ENCODE measurements around the gene STK25. TPM values are rescaled to one million over a fixed set of nuclear protein-coding genes. Genes with fewer than 3 reads are reported as not detected.
"Not testable (repeated sequence)": the region's sequence is repeated elsewhere in the genome, so short reads cannot be mapped to it uniquely, and the experiment has no call there.

Gene STK25
- total RNA-seq, 1 experiment from 2014 or later: 79.5 TPM

DNA sequence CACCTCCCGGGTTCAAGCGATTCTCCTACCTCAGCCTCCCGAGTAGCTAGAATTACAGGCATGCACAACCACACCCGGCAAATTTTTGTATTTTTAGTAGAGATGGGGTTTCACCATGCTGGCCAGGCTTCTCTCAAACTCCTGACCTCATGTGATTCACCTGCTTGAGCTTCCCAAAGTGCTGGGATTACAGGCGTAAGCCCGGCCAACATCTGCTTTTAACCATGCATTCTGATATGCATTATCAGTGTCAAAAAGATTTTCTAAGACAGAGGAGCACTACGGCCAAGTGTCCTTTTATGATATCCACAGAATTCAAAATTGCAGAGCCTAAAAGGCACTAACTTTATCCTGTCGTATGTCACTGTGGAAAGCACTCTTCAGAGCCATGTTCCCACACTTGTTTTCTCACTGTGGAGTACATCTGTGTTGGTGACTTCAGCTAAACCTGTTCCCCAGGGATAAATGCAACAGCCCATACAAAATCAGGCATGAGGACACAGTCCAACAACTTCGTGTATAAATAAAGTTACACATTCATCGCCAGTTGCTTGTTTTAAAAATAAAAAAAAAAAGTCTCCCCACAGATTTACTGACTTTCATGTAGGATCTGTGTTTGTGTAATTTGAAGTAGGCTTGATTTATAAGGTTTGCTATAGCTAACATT is 56.4 kb downstream of the STK25 start:
- no peak overlapping the region for H3K4me2 ChIP-seq (ENCODE audit: low read depth, low read length, poor library complexity, severe bottlenecking)
- no peak overlapping the region for H3K27ac ChIP-seq (ENCODE audit: low read length)
- H3K4me3 ChIP-seq (ENCODE audit: low read length): no peak overlapping the region
- no peaks in the 10 kb centered on the region for H3K79me2 ChIP-seq (ENCODE audit: low read length)
- H3K9me2 ChIP-seq (replicated peaks; ENCODE audit: insufficient read depth, low read length): no peaks in the 10 kb centered on the region
- no peaks in the 10 kb centered on the region; the same call in 1 of the 2 replicates for H4K20me1 ChIP-seq (ENCODE audit: insufficient read depth, low read depth, low read length)
- H3K4me1 ChIP-seq (ENCODE audit: low read length): no peaks in the 10 kb centered on the region
- H2AFZ ChIP-seq (ENCODE audit: low read length): no peak overlapping the region
- H3K27me3 ChIP-seq (ENCODE audit: low read length): no peaks in the 10 kb centered on the region
- no peak overlapping the region for H3K9ac ChIP-seq (ENCODE audit: low read length)
- H3K9me3 ChIP-seq (ENCODE audit: low read length): no peaks in the 10 kb centered on the region
- H3K36me3 ChIP-seq (ENCODE audit: insufficient read depth, low read length): no peaks in the 10 kb centered on the region
- no peak for DNase-seq

DNA sequence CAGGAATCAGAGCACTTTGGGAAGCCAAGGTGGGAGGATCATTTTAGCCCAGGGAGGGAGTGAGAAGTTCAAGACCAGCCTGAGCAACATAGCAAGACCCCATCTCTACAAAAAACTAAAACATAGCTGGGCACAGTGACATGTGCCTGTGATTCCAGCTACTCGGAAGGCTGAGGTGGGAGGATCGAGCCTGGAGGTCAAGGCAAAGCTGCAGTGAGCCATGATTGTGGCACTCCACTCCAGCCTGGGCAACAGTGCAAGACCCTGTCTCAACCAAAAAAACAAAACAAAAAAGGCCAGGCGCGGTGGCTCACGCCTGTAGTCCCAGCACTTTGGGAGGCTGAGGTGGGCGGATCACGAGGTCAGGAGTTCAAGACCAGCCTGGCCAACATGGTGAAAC is 58.3 kb downstream of the STK25 start:
- not testable (repeated sequence) for DNase-seq; H2AFZ ChIP-seq (ENCODE audit: low read length); H4K20me1 ChIP-seq (ENCODE audit: insufficient read depth, low read depth, low read length); H3K4me2 ChIP-seq (ENCODE audit: low read depth, low read length, poor library complexity, severe bottlenecking); H3K9me3 ChIP-seq (ENCODE audit: low read length); H3K36me3 ChIP-seq (ENCODE audit: insufficient read depth, low read length); H3K79me2 ChIP-seq (ENCODE audit: low read length); H3K27me3 ChIP-seq (ENCODE audit: low read length); H3K9me2 ChIP-seq (replicated peaks; ENCODE audit: insufficient read depth, low read length); H3K4me1 ChIP-seq (ENCODE audit: low read length); H3K9ac ChIP-seq (ENCODE audit: low read length); H3K4me3 ChIP-seq (ENCODE audit: low read length); H3K27ac ChIP-seq (ENCODE audit: low read length)

DNA sequence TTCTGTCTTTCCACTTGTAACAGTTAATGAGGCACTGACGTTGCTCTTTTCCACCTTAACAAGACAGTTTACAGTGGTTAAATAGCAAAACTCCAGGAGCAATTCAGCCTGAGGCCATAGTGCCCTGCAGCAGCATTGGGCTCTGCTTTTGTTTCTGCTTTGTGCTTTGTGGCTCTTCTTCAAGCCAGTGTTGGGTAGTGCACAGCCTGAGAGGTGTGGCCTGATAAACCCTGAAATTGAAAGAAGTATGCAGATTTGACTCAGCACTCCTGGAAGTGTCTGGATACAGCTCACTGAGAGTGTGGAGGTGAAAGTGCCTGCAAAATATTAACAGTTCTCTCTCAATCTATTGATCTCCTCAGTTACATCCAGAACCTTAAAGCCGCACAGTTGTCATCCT is 63.0 kb downstream of the STK25 start:
- Histone ChIP-seq H3K79me2 (ENCODE audit: low read length) (no peaks in the 10 kb centered on the region), H3K4me1 (ENCODE audit: low read length) (peaks cover 23% of the 10 kb centered on the region), H3K27me3 (ENCODE audit: low read length) (no peaks in the 10 kb centered on the region), H3K27ac (ENCODE audit: low read length) (no peak overlapping the region), H3K9me3 (ENCODE audit: low read length) (no peaks in the 10 kb centered on the region), H3K4me3 (ENCODE audit: low read length) (no peak overlapping the region), H4K20me1 (ENCODE audit: insufficient read depth, low read depth, low read length) (peaks cover 13% of the 10 kb centered on the region; the same call in 1 of the 2 replicates), H2AFZ (ENCODE audit: low read length) (no peak overlapping the region), H3K9ac (ENCODE audit: low read length) (no peak overlapping the region), H3K36me3 (ENCODE audit: insufficient read depth, low read length) (no peaks in the 10 kb centered on the region; the same call in 1 of the 2 replicates), H3K4me2 (ENCODE audit: low read depth, low read length, poor library complexity, severe bottlenecking) (no peak overlapping the region), H3K9me2 (replicated peaks; ENCODE audit: insufficient read depth, low read length) (no peaks in the 10 kb centered on the region)
- DNase-seq: no peak

- DNase-seq: peak; percentile 92
- Histone ChIP-seq H3K27me3 (ENCODE audit: low read length) (no peaks in the 10 kb centered on the region), H3K27ac (ENCODE audit: low read length) (no peak overlapping the region), H2AFZ (ENCODE audit: low read length) (no peak overlapping the region), H3K79me2 (ENCODE audit: low read length) (no peaks in the 10 kb centered on the region), H3K36me3 (ENCODE audit: insufficient read depth, low read length) (no peaks in the 10 kb centered on the region; the same call in 1 of the 2 replicates), H3K4me3 (ENCODE audit: low read length) (no peak overlapping the region), H3K9ac (ENCODE audit: low read length) (no peak overlapping the region), H3K4me2 (ENCODE audit: low read depth, low read length, poor library complexity, severe bottlenecking) (peak overlapping the region; percentile 39), H3K9me3 (ENCODE audit: low read length) (no peaks in the 10 kb centered on the region), H3K4me1 (ENCODE audit: low read length) (peaks cover 23% of the 10 kb centered on the region), H3K9me2 (replicated peaks; ENCODE audit: insufficient read depth, low read length) (no peaks in the 10 kb centered on the region), H4K20me1 (ENCODE audit: insufficient read depth, low read depth, low read length) (peaks cover 13% of the 10 kb centered on the region; the same call in 1 of the 2 replicates)
Observed at GRCh38 chr2:241443486-241444223, 64.7 kb downstream of the STK25 start.

Small RNA genes within 50 kb of the gene (small RNA-seq; reads per million reads assigned to genes)
- gene MIR3133: not detected

Other genes starting within 250 kb of the STK25 start
- 141 and 167 TPM in 2 replicates for gene HDLBP, start 192.9 kb downstream of the STK25 start, total RNA-seq (2014; rRNA removed; shearing (Covaris generic); ENCODE audit: low replicate concordance)
- 208 and 281 TPM in 2 replicates for gene SEPTIN2, start 192.7 kb downstream of the STK25 start, total RNA-seq (2014; rRNA removed; shearing (Covaris generic); ENCODE audit: low replicate concordance)
- 30.5 and 40.0 TPM in 2 replicates for gene FARP2, start 152.3 kb downstream of the STK25 start, total RNA-seq (2014; rRNA removed; shearing (Covaris generic); ENCODE audit: low replicate concordance)
- gene BOK, start 50.2 kb upstream of the STK25 start, total RNA-seq (2014; rRNA removed; shearing (Covaris generic); ENCODE audit: low replicate concordance): not detected in 2 replicates
- gene THAP4, start 128.6 kb upstream of the STK25 start, total RNA-seq (2014; rRNA removed; shearing (Covaris generic); ENCODE audit: low replicate concordance): 45.4 and 107 TPM in 2 replicates
- 63.9 and 66.6 TPM in 2 replicates for gene ATG4B, start 129.1 kb upstream of the STK25 start, total RNA-seq (2014; rRNA removed; shearing (Covaris generic); ENCODE audit: low replicate concordance)
- gene DTYMK, start 178.2 kb upstream of the STK25 start, total RNA-seq (2014; rRNA removed; shearing (Covaris generic); ENCODE audit: low replicate concordance): 29.1 and 32.0 TPM in 2 replicates
- 34.4 and 46.8 TPM in 2 replicates for gene ING5, start 193.5 kb upstream of the STK25 start, total RNA-seq (2014; rRNA removed; shearing (Covaris generic); ENCODE audit: low replicate concordance)
- gene D2HGDH, start 226.0 kb upstream of the STK25 start, total RNA-seq (2014; rRNA removed; shearing (Covaris generic); ENCODE audit: low replicate concordance): 21.2 and 35.9 TPM in 2 replicates